ENCODE measurements around the gene TBC1D13. TPM values are rescaled to one million over a fixed set of nuclear protein-coding genes. Genes with fewer than 3 reads are reported as not detected.
A peak's percentile ranks its signal among the peaks of the same experiment; 100 is the strongest.
"Not testable (repeated sequence)": the region's sequence is repeated elsewhere in the genome, so short reads cannot be mapped to it uniquely, and the experiment has no call there.

Gene TBC1D13
- polyA plus RNA-seq, 1 donor = 31.7 TPM

DNA sequence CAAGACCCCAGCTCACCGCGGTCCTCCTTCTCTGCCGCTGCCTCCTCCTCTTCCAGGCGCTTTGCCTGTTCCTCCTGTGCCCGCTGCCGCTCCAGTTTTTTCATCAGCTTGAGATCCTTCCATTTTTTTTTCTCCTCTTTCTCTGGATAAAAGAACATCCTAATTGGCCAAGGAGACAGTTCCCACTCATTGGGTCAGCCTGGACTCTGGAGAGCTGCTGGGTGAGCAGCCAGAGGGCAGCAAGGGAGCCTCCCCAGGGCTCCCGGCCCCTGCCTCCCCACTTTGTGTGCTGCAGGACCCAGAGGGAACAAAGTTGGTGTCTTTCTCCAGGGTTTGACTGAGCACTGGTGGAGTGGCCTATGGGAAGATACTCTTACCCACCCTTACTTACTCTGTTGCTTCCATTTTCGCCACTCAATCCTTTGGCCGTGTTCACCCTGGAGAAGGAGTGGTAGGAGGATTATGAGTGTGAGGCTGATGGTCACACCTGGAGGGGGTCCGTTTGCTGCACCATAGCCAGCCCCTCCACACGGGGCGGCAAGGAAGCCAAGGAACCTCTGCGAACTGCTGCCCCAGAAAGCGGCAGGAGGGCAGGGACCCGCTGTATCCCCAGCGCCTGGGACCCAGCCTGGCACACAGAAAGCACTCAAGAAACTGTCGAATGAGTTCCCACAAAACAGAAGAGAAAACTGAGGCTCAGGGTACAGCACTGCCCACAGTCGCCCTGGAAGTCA is 41.8 kb downstream of the TBC1D13 start:
- peaks cover 12% of the 10 kb centered on the region for H3K4me1 ChIP-seq (ENCODE audit: control insufficient read depth, insufficient read depth, low read length)
- WGBS (ENCODE audit: insufficient coverage, low lambda C conversion rate) = 100% methylated on average over 3 of the region's 18 CpGs
- no peaks in the 10 kb centered on the region for H3K9me3 ChIP-seq (ENCODE audit: control insufficient read depth, low read depth, low read length)
- peaks cover 28% of the 10 kb centered on the region for H3K36me3 ChIP-seq (ENCODE audit: control insufficient read depth, insufficient read depth, low read length)
- DNase-seq = no peak
- peak overlapping the region; percentile 78 for H3K4me3 ChIP-seq (ENCODE audit: low read length)
- no peak overlapping the region for H3K27ac ChIP-seq (ENCODE audit: low read length)
- H3K27me3 ChIP-seq (ENCODE audit: control insufficient read depth, insufficient read depth, low read length) = no peaks in the 10 kb centered on the region

DNA sequence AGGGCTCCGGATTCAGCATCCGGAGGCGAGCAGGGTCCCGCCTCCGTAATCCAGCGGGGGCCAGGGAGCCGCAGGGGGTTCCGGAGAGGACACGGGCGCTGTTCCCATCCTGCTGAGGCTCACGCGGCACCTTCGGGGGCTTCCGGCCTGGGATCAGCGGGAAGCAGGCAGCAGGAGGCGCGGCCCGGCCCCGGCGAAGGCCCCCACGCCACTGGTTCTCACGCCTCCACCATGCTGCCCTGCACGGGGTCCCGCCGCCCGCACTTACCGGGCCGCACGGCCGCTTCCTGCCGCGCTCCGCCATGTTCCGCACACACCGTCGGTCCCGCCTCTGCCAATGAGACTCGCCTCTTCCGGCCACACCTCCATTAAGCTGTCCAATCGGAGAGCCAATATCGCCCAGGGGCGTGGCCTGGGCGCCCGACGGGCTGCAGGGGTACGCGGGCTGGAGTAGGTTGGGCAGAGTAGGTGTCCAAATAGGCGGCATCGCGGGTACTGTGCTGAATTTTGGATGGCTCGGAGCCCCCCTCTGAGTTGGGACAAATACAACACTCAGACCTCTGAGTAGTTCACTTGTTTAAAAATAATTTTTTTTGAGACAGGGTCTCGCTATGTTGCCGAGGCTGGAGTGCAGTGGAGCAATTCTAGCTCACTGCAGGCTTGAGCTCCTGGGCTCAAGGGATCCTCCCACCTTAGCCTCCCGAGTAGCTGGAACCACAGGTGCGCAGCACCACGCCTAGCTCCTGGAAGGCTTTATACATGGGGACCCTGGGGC is 42.6 kb downstream of the TBC1D13 start, which contains the start of gene SPOUT1:
Gene SPOUT1 (minus strand): TSS at position 318 of the 775 bp plus-strand sequence. CDS start 14 bp downstream, at position 304.
- WGBS (ENCODE audit: insufficient coverage, low lambda C conversion rate) = no CpG with 5 or more reads among the region's 56 CpGs
- peak within 1 kb of the TSS; percentile 78 for H3K4me3 ChIP-seq (ENCODE audit: low read length)
- no peaks in the 10 kb centered on the region for H3K27me3 ChIP-seq (ENCODE audit: control insufficient read depth, insufficient read depth, low read length)
- H3K27ac ChIP-seq (ENCODE audit: low read length) = no peak within 1 kb of the TSS
- H3K4me1 ChIP-seq (ENCODE audit: control insufficient read depth, insufficient read depth, low read length) = peaks cover 12% of the 10 kb centered on the region
- no peaks in the 10 kb centered on the region for H3K9me3 ChIP-seq (ENCODE audit: control insufficient read depth, low read depth, low read length)
- peak; percentile 90 to 94 for DNase-seq
- H3K36me3 ChIP-seq (ENCODE audit: control insufficient read depth, insufficient read depth, low read length) = peaks cover 20% of the 10 kb centered on the region

DNA sequence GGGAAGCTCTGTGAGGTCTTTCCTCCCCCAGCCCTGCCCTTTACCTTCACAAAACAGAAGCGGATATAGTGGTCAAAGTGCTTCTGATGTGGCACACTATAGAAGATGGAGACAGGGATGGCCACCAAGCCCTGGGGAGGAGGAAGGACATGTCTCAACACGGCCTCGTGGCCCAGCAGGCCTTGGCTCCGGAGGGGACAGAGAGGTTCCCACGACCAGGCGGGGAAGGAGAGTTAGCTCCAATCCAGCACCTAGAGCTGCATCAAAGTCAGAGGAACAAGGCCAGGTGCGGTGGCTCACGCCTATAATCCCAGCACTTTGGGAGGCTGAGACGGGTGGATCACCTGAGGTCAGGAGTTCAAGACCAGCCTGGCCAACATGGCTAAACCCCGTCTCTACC is 46.6 kb downstream of the TBC1D13 start:
- H3K36me3 ChIP-seq (ENCODE audit: control insufficient read depth, insufficient read depth, low read length) = peaks cover 6% of the 10 kb centered on the region
- no peaks in the 10 kb centered on the region for H3K9me3 ChIP-seq (ENCODE audit: control insufficient read depth, low read depth, low read length)
- H3K27ac ChIP-seq (ENCODE audit: low read length) = no peak overlapping the region
- H3K4me1 ChIP-seq (ENCODE audit: control insufficient read depth, insufficient read depth, low read length) = peaks cover 20% of the 10 kb centered on the region
- no CpG with 5 or more reads among the region's 10 CpGs for WGBS (ENCODE audit: insufficient coverage, low lambda C conversion rate)
- H3K4me3 ChIP-seq (ENCODE audit: low read length) = no peak overlapping the region
- no peak for DNase-seq
- H3K27me3 ChIP-seq (ENCODE audit: control insufficient read depth, insufficient read depth, low read length) = no peaks in the 10 kb centered on the region

- Histone ChIP-seq H3K4me3 (ENCODE audit: low read length) (no peak overlapping the region), H3K4me1 (ENCODE audit: control insufficient read depth, insufficient read depth, low read length) (peaks cover 14% of the 10 kb centered on the region)
- WGBS (ENCODE audit: insufficient coverage, low lambda C conversion rate) = 100% methylated on average over 1 of the region's 28 CpGs
Observed at GRCh38 chr9:128835246-128836210, 48.5 kb downstream of the TBC1D13 start.

GRCh38 chr9:128836509-128837145 is 49.6 kb downstream of the TBC1D13 start:
- Histone ChIP-seq H3K36me3 (ENCODE audit: control insufficient read depth, insufficient read depth, low read length) (peaks cover 6% of the 10 kb centered on the region), H3K4me1 (ENCODE audit: control insufficient read depth, insufficient read depth, low read length) (peaks cover 14% of the 10 kb centered on the region), H3K9me3 (ENCODE audit: control insufficient read depth, low read depth, low read length) (no peaks in the 10 kb centered on the region), H3K27ac (ENCODE audit: low read length) (no peak overlapping the region), H3K27me3 (ENCODE audit: control insufficient read depth, insufficient read depth, low read length) (no peaks in the 10 kb centered on the region), H3K4me3 (ENCODE audit: low read length) (no peak overlapping the region)
- WGBS (ENCODE audit: insufficient coverage, low lambda C conversion rate) = no CpG with 5 or more reads among the region's 14 CpGs
- DNase-seq = no peak

More at GRCh38 chr9:128835246-128836210, 48.5 kb downstream of the TBC1D13 start:
- no peak overlapping the region for H3K27ac ChIP-seq (ENCODE audit: low read length)
- peaks cover 6% of the 10 kb centered on the region for H3K36me3 ChIP-seq (ENCODE audit: control insufficient read depth, insufficient read depth, low read length)
- H3K9me3 ChIP-seq (ENCODE audit: control insufficient read depth, low read depth, low read length) = no peaks in the 10 kb centered on the region
- no peak for DNase-seq
- H3K27me3 ChIP-seq (ENCODE audit: control insufficient read depth, insufficient read depth, low read length) = no peaks in the 10 kb centered on the region

- peaks cover 8% of the 10 kb centered on the region for H3K36me3 ChIP-seq (ENCODE audit: control insufficient read depth, insufficient read depth, low read length)
- no CpG with 5 or more reads among the region's 3 CpGs for WGBS (ENCODE audit: insufficient coverage, low lambda C conversion rate)
- peak; percentile 61 to 81 for DNase-seq
- no peaks in the 10 kb centered on the region for H3K27me3 ChIP-seq (ENCODE audit: control insufficient read depth, insufficient read depth, low read length)
- no peak overlapping the region for H3K4me3 ChIP-seq (ENCODE audit: low read length)
- peak overlapping the region; percentile 68 for H3K27ac ChIP-seq (ENCODE audit: low read length)
- no peaks in the 10 kb centered on the region for H3K9me3 ChIP-seq (ENCODE audit: control insufficient read depth, low read depth, low read length)
- peaks cover 14% of the 10 kb centered on the region for H3K4me1 ChIP-seq (ENCODE audit: control insufficient read depth, insufficient read depth, low read length)
Observed at GRCh38 chr9:128838338-128838737, 51.3 kb downstream of the TBC1D13 start.

GRCh38 chr9:128840524-128840923 is 53.5 kb downstream of the TBC1D13 start:
- H3K4me3 ChIP-seq (ENCODE audit: low read length) = no peak overlapping the region
- DNase-seq = no peak
- H3K27me3 ChIP-seq (ENCODE audit: control insufficient read depth, insufficient read depth, low read length) = no peaks in the 10 kb centered on the region
- H3K36me3 ChIP-seq (ENCODE audit: control insufficient read depth, insufficient read depth, low read length) = peaks cover 5% of the 10 kb centered on the region
- peaks cover 14% of the 10 kb centered on the region for H3K4me1 ChIP-seq (ENCODE audit: control insufficient read depth, insufficient read depth, low read length)
- WGBS (ENCODE audit: insufficient coverage, low lambda C conversion rate) = 100% methylated on average over 1 of the region's 1 CpG
- no peaks in the 10 kb centered on the region for H3K9me3 ChIP-seq (ENCODE audit: control insufficient read depth, low read depth, low read length)
- H3K27ac ChIP-seq (ENCODE audit: low read length) = no peak overlapping the region

GRCh38 chr9:128841694-128842492 is 54.8 kb downstream of the TBC1D13 start:
- peaks cover 2% of the 10 kb centered on the region for H3K36me3 ChIP-seq (ENCODE audit: control insufficient read depth, insufficient read depth, low read length)
- no peaks in the 10 kb centered on the region for H3K27me3 ChIP-seq (ENCODE audit: control insufficient read depth, insufficient read depth, low read length)
- 100% methylated on average over 1 of the region's 12 CpGs for WGBS (ENCODE audit: insufficient coverage, low lambda C conversion rate)
- H3K4me3 ChIP-seq (ENCODE audit: low read length) = no peak overlapping the region
- H3K4me1 ChIP-seq (ENCODE audit: control insufficient read depth, insufficient read depth, low read length) = peaks cover 14% of the 10 kb centered on the region
- no peaks in the 10 kb centered on the region for H3K9me3 ChIP-seq (ENCODE audit: control insufficient read depth, low read depth, low read length)
- no peak for DNase-seq
- no peak overlapping the region for H3K27ac ChIP-seq (ENCODE audit: low read length)

- not testable (repeated sequence) for H3K36me3 ChIP-seq (ENCODE audit: control insufficient read depth, insufficient read depth, low read length); H3K9me3 ChIP-seq (ENCODE audit: control insufficient read depth, low read depth, low read length); DNase-seq; H3K4me3 ChIP-seq (ENCODE audit: low read length); H3K27me3 ChIP-seq (ENCODE audit: control insufficient read depth, insufficient read depth, low read length); H3K27ac ChIP-seq (ENCODE audit: low read length); H3K4me1 ChIP-seq (ENCODE audit: control insufficient read depth, insufficient read depth, low read length)
- no CpG with 5 or more reads among the region's 7 CpGs for WGBS (ENCODE audit: insufficient coverage, low lambda C conversion rate)
Observed at GRCh38 chr9:128843171-128843570, 56.1 kb downstream of the TBC1D13 start.
